Upper lobe of left lung (tissue), 4 donors: ENCODE data around the gene LMOD3.

Source experiments
- EP300 ChIP-seq, 4 donors: sonication (generic); formaldehyde crosslinking; IDR thresholded peaks; one replicate each; pipeline ENCODE4 v1.5.1; 2017; ENCODE audit warnings: antibody characterized with exemption in 4 of 4, control low read depth in 2 of 4
- POLR2A ChIP-seq, 4 donors: fragments of 450-650 bp; IDR thresholded peaks; one replicate each; pipeline ENCODE4 v1.5.1; 2016 to 2017; ENCODE audit warnings: antibody characterized with exemption in 4 of 4, mild to moderate bottlenecking in 2 of 4
- TF ChIP-seq, protein P1 (sequence below), 6 experiments: fragments of 450-650 bp in 4 of 6; fragments of 200-600 bp in 2 of 6; sonication (generic) in 2 of 6; IDR thresholded peaks; one replicate each; pipeline ENCODE4 v1.5.1; 2016 to 2019; ENCODE audit warnings: antibody characterized with exemption in 6 of 6

DNA sequence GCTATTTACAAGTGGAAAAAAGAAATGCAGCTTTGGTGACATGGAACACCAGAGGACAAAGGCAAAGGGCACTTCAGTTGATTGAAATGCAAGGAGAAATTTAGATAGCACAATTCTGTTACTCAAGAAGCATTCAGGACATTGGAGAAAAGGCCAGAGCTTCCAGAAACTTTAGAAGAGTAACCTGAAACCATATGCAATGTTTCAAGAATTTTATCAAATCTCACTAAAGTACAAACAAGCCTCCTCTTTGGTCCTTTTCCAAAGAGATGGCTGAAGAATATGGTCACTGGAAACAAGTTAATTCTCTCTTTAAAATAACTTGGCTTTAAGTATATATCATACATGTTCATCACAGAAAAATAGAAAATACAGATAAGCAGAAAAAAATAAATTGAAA lies 14.6 kb upstream of the LMOD3 start:
- no peak for TF ChIP-seq POLR2A (IDR thresholded peaks at IDR 0.05)
- TF ChIP-seq, protein P1, sequence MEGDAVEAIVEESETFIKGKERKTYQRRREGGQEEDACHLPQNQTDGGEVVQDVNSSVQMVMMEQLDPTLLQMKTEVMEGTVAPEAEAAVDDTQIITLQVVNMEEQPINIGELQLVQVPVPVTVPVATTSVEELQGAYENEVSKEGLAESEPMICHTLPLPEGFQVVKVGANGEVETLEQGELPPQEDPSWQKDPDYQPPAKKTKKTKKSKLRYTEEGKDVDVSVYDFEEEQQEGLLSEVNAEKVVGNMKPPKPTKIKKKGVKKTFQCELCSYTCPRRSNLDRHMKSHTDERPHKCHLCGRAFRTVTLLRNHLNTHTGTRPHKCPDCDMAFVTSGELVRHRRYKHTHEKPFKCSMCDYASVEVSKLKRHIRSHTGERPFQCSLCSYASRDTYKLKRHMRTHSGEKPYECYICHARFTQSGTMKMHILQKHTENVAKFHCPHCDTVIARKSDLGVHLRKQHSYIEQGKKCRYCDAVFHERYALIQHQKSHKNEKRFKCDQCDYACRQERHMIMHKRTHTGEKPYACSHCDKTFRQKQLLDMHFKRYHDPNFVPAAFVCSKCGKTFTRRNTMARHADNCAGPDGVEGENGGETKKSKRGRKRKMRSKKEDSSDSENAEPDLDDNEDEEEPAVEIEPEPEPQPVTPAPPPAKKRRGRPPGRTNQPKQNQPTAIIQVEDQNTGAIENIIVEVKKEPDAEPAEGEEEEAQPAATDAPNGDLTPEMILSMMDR (IDR thresholded peaks at IDR 0.05), result no peak
- no peak for TF ChIP-seq EP300 (IDR thresholded peaks at IDR 0.05)
